Activated CD8-positive, alpha-beta memory T cell treated with anti-CD3 and anti-CD28 coated beads, Interleukin-2, amount 50 U/mL, for 1 hour (primary cell): Measurements from ENCODE around the gene IPO4.
A peak's percentile ranks its signal among the peaks of the same experiment; 100 is the strongest.

Experiments used
- DNase-seq: peaks from one replicate; pipeline ENCODE4 v3.0.0-alpha.2; 2020; ENCODE audit errors: extremely low read depth

IPO4 gene

DNA sequence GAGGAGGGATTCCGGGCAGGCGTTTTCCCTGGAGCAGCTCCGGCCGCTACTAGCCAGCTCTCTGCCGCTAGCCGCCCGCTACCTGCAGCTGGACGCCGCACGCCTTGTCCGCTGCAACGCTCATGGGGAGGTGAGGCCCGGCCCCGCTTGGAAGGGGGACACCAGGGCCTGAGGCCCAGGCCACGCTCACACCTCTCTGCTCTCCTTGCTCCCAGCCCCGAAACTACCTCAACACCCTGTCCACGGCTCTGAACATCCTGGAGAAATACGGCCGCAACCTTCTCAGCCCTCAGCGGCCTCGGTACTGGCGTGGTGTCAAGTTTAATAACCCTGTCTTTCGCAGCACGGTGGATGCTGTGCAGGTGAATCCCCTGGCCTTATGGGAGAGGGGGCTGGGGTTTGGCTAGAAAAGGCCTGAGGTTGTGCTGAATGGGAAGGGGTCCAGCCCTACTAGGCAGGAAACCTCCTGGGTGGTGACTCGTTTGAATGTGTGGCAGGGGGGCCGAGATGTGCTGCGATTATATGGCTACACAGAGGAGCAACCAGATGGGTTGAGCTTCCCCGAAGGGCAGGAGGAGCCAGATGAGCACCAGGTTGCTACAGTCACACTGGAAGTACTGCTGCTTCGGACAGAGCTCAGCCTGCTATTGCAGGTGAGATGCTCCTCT, 40.7 kb downstream of the IPO4 start:
- no peak for DNase-seq

DNA sequence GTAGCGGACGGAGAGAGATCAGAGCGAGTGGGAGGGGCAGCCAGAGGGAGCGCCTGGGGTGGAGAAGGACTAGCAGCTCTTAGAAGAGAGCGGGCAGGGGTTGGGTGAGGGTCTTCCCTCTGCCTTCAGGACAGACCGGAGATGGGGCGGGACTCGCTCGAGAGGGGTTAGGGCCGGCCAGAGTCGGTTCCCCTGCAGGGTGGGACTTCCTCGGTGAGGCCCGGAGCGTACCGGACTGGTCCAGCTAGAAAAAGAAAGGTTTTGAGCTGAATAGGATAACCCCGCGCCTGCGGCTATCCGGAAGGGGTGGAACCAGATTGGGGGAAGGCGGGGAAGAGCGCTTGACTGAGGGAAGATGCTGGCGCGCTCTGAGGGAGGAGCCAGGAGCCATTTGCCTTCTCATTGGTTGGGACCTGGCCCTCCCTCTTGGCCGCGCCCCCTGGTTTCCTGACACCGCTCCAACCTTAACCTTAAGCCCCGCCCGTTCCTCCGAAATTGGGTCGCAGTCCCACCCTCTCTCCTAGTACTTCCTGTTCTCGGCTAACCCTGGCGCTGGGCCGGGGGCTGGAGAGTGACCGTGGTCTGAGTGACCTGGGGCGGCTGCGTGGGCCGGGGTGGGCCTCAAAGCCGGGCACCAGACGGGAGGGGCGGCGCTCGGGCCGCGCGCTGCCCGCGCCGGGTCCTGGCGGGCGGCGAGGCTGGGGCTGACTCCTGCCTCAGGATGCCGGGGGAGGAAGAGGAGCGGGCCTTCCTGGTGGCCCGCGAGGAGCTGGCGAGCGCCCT, 41.4 kb downstream of the IPO4 start, which contains the start of gene RNF31:
Gene RNF31 (plus strand): TSS at position 521 of the 783 bp plus-strand sequence. CDS start 201 bp downstream, at position 722.
- DNase-seq: peak; percentile 93

DNA sequence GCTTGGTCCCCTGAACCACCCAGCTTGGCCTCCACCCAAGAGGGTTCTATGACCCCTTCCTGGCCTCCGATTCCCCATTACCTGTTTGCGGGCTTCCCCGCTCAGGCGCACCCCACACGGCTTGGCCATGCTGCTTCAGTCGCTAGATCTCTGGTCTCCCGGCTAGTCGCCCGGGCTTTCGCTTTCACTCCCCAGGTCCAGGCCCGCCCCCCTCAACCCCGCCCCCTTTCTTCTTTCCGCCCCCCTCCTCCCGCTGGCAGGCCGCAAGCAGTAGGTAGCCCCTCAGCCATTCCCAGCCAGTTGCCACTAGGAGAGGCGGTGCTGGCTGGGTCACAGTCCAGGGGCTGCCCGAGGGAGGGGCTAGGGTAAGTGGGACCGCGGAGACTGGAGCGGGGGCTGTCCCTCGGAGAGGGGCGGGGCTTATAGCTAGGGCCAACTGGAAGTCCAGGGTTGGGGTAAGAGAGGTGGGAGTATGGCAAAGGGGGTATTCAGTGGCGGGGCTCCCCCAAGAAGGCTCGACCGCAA, 42.1 kb downstream of the IPO4 start, which contains the start of gene PSME2:
Gene PSME2 (minus strand): TSS at position 158 of the 525 bp plus-strand sequence. CDS start 29 bp downstream, at position 129.
- DNase-seq: peak; percentile 48

DNA sequence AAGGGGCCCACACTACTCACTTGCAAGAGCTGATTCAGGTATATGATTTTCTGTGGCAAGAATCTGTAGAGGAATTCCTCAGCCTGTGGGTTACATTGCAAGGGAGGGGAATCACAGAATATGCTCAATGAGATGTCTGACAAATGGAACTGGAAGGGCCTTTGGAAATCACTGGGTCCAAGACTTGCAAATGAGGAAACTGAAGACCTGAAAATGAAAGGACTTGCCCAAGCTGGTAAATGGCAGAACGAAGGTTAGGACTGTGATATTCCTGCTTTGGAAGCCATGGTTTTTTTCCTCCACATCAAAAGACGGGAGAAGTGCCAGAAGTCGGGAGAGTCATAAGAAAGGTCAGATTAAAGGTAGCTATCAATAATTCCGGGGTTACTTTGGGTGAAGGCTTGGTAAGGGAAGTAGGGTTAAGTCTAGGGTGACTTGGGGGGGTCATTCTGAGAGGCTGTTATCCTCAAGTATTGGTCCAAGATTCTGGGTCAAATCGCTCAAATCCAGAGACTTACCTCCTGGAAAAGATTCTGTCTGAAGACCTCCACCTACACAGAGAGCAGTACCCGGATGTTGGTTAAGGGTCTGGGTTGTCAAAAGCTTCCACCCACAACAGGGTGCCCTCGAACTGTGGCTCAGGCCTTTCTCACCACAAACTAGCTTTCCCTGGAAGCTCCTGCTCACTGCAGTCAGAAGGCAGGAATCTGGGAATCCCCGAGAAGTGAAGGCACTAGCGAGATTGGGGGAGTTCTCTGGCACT, 42.7 kb downstream of the IPO4 start:
- DNase-seq: no peak

DNA sequence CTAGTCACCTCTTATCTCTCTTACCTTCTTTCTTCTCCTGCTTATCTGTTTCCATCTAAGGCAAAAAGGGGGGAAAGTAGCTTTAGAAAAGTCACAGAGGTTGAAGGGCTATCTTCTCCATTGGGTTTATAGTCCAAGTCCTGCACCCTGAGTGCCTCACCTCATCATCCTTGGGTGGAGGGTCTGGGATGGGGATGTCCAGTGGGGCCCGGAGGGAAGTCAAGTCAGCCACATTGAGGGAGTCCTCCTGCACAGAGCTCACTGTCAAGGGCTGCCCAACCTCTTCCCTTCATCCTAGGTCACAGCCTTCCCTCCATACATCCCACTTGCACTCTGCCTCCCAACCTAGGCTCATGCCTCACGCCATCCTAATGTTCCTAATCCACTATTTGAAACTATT, 43.4 kb downstream of the IPO4 start:
- no peak for DNase-seq

DNA sequence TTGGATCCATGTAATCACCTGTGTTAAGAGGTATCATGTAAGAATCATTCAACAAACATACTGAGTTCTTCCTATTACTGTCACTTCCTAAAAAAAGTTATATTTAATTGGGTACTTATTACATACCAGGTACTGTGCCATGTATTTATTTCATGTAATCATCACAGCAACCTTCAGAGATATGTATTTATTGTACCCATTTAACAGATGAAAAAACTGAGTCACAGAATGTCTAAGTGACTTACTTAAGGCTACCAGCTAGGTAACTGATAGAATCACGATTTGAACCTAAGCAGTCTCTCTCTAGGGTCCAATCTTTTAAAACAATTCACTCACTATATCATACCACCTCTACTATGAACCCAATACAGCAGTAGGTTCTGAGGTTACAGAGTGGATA, 44.2 kb downstream of the IPO4 start:
- DNase-seq: no peak

DNA sequence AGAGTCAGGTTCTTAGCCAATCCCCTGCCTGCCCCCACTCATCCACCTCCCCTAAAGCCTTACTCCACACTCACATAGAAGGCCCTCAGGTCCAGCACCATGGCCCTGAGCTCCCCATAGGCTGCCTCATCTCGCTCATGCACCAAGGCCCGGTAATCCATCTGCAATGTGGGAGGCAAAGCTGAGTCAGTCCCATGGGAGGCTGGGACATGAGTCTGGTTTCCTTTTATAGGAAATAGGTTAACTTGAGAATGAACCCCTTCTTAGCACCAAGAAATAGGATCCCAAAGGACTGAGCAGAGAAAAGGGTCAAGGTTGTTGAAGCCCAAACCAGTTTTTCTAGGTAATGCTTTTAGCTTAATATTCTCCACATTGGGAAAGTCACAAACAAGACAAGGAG, 45.1 kb downstream of the IPO4 start:
- no peak for DNase-seq

DNA sequence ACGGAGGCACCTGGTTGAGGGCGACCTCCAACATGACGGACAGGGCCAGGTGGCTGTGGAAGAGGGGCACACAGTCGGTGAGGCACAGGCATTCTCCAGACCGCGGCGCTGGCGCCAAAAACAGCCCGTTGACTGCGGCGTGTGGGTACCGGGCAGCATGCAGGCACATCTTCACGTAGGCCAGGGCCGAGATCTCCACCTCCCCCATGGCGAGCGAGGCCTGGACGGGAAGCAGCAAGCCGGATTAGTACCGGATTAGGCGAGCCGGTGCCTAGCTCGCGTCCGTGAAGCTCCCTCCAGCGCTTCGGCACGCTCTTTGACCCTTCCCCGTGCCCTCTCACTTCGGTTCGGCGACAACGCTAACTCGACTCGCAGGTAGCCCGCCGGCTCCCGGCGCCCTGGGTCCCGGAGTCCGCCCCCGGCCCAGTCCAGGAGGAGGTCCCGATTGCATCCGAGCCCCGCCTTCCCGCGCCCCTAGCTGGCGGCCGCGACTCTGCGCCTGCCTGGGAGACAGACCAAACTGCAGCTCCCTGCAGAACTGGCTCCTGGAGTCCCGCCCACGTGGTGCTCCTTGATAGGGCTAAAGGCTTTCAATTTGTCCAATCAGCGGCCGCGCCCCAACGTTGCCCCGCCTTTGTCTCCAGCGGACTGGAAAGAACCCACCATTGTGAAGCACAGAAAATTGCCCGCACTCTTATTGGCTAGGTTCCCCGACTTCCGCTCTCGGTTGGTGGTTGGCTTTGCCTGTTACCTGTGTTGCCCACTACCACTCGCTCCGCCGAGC, 47.3 kb downstream of the IPO4 start, which contains the start of gene EMC9:
Gene EMC9 (minus strand): TSS at position 495 of the 784 bp plus-strand sequence. CDS start 287 bp downstream, at position 208.
- peak; percentile 99 for DNase-seq

DNA sequence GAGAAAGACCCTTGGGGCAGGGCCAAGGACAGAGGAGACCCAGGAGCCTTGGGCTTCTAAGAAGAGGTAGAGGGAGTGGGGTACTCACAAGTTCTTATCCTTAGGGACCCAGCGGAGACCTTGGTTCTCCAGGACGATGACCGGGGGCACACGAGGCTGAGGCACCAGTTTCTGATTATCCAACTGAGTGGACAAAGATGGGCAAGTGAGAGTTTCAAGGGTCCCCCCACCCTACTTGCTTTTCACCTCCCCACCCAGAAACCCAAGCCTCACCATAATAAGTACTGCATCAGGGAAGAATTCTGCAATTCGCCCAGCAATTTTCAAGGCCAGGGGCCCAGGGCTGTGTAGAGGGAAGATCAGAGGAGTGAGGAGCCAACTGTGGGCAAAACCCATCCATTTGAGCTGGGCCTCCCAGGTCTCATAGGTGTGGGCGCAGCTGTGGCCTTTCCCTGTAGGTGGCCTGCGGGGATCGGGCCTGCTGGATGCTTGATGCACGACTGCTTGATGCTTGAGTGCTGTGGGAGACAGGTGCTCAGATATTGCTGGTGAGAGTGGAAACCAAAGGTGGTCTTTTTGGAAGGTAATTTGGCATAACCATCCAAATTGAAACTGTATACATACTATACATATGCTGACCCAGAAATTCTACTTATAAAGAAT, 49.2 kb downstream of the IPO4 start:
- DNase-seq: no peak

DNA sequence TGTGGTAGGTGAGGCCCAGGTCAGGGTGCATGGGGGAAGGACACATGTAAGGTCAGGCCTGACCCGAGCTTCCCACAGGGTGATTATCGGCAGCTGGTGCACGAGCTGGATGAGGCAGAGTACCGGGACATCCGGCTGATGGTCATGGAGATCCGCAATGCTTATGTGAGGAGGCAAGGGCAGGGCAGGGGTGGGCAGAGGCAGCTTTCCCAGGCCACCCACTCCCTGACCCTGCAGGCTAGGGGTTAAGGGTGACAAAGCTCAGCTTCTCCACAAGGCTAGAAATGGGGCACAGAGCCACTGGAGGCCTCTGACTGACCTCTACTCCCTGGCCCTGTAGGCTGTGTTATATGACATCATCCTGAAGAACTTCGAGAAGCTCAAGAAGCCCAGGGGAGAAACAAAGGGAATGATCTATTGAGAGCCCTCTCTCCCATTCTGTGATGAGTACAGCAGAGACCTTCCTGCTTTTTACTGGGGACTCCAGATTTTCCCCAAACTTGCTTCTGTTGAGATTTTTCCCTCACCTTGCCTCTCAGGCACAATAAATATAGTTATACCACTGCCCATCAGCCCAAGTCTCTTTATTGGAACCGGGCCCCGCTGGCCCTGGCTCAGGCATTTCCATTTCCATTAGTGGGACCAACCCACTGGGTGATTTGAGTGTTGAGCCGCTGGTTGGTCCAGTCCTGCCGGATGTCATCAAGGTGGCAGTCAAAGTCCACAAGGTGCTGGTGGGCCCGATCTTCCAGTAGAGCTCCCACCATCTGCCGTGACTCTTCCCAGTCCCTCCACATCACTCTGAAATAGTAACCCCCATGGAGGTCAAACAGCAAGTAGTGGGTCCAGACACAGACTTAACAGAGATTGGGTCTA, 50.0 kb downstream of the IPO4 start:
- DNase-seq: no peak

DNA sequence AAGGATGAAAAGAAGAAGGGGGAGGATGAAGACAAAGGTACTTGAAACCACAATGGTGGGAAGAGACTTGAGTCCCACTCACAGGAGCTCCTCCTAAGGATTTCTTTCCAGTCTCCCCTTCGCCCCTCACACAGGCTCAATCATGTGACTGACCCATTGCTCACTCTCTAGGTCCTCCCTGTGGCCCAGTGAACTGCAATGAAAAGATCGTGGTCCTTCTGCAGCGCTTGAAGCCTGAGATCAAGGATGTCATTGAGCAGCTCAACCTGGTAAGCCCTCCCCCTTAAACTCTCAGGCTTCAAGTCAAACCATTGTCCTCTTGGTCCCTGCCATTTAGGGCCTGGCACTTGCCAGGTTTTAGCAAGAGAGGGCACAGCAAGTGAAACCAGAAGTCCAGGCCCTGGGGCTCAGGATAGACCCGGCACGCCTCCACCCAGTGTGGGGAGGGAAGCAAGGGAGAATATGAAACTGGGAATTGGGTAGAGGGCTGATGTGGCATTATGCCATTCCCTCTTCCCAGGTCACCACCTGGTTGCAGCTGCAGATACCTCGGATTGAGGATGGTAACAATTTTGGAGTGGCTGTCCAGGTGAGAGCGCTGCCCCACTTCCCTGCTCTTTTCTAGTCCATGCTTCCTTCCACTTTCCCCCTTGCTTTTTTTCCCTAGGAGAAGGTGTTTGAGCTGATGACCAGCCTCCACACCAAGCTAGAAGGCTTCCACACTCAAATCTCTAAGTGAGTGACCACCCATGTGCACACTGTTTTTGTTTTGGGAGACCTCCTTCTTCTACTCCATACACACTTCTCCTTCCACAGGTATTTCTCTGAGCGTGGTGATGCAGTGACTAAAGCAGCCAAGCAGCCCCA, 50.9 kb downstream of the IPO4 start:
- no peak for DNase-seq

DNA sequence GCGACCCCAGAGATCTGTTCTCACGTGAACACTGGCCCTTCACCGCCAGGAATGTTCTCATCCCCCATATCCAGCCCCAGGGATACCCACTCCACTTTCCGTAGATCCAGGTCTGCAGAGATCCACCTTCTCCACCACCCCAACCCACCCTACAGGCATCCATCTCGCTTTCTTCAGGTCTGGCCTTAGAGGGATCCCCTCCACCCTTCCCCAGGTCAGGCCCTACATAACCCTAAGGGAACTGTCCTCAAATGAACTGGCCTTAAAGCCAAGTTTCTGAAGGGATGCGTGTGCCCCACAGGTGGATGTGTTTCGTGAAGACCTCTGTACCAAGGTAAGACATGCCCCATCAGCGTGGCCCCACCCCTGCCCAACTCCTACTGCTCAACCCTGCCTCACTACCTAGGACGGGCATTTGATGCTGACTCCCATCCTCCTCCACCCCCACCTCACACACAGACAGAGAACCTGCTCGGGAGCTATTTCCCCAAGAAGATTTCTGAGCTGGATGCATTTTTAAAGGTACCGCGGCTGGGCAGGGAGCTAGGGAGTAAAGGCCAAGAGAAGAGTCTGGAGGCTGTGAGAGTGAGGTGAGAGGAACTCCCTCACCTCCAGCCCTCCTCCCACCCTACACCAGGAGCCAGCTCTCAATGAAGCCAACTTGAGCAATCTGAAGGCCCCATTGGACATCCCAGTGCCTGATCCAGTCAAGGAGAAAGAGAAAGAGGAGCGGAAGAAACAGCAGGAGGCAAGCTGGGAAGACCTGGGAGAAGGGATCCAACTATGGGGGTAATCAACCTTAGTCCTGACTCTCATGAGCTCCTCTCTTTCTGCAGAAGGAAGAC, 51.7 kb downstream of the IPO4 start:
- DNase-seq: no peak

DNA sequence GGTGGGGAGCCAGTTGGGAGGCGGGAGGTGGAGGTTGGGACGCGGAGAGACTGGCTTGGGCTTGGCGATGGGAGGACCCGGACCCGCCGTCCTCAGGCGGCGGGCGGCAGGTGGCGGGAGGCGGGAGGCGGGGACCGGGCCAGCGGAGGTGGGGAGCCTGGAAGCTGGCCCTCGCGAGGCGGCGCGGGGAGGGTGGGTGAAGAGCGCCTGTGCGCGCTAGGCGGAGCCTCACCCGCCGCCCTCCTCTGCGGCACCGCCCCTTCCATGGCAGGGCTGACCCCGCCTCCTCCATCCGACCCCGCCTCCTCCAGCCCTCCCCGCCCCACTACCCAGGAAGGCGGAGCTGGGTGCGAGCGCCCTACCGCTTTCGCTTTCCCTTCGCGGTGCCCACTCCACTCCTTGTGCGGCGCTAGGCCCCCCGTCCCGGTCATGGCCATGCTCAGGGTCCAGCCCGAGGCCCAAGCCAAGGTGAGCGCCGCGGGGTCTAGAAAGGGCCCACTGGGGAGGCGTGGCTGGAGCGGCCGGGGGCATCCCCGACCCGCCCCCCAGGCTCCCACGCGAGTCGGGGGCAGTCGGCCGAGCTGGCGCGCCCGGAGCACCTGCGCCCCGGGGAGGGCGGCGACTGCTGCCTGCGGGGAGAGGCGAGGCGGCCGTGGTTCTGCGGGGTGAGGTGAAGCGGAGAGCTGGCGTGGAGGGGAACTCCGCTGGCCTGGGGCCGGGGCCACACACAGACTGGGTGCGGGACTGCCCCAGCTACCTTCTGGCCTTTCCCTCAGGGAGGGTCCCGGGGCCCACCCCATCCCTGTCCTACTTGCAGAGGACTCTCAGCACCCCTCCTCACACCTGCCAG, 52.6 kb downstream of the IPO4 start, which contains the start of gene PSME1:
Gene PSME1 (plus strand): TSS at position 361 of the 850 bp plus-strand sequence. CDS start 69 bp downstream, at position 430.
- DNase-seq: peak; percentile 68

DNA sequence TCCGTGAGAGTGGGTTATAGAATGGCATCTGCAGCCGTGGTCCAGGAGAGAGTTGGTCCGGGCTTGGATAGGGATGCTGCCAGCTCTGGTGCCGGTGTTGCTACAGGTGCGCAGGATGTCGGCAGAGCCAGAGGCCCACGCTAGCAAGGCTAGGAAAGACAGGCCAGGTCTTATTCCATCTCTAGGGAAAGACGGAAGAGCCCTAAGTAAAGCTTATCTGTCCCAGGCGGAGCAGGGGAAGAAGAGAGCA, 53.1 kb downstream of the IPO4 start:
- DNase-seq: no peak

DNA sequence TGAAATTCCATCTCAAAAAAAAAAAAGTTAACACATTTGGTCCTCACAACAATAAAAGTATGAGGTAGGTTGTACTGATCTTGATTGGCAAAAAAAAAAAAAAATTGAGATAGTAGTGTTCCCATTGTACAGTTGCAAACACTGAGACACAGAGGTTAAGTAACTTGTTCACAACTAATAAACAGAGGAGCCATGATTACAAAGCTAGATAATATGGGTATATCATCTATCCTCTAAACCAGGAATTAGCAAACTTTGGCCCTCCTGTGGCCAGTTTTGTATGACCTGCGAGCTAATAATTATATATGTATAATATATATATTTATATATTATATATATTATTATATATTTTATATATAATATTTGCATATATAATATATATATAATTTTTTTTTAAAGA, 54.9 kb downstream of the IPO4 start:
- no peak for DNase-seq

DNA sequence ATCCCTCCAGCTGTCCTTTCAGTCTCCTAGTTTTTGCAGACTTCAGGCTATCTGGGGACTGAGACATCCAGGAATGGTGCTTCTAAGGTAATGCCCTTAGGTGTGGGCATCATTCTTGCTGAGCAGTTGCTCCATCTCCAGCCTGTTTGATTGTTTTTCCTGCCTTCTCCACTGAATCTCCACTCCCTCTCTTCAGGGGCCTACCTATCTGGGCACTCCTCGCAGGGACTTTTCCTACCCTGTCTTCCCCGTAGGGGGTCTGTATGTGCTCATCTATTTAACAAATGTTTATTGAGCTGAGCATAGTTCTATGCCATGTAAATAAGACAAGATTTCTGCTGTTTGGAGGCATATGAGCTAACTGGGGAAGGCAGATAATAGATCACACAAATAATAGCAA, 55.6 kb downstream of the IPO4 start:
- no peak for DNase-seq
